ENCODE results near the gene PDS5B.

- TF ChIP-seq CTCF (IDR thresholded peaks at IDR 0.05) (no peak), POLR2A (IDR thresholded peaks at IDR 0.05) (no peak), EP300 (IDR thresholded peaks at IDR 0.05) (no peak)
These were observed 75.4 kb downstream of the PDS5B start for GRCh38 chr13:32661685-32662084.

All from tibial nerve (tissue), 4 donors.